Stimulated activated CD4-positive, alpha-beta T cell treated with anti-CD3 and anti-CD28 coated beads, Interleukin-12 subunit alpha, Interleukin-12 subunit beta, amount 100 ng/mL, for 4 hours (primary cell): ENCODE measurements around the gene ZNF526.
A peak's percentile ranks its signal among the peaks of the same experiment; 100 is the strongest.

Experiments used
- DNase-seq: peaks from one replicate; pipeline ENCODE4 v3.0.0-alpha.2; 2020

Gene ZNF526

DNA sequence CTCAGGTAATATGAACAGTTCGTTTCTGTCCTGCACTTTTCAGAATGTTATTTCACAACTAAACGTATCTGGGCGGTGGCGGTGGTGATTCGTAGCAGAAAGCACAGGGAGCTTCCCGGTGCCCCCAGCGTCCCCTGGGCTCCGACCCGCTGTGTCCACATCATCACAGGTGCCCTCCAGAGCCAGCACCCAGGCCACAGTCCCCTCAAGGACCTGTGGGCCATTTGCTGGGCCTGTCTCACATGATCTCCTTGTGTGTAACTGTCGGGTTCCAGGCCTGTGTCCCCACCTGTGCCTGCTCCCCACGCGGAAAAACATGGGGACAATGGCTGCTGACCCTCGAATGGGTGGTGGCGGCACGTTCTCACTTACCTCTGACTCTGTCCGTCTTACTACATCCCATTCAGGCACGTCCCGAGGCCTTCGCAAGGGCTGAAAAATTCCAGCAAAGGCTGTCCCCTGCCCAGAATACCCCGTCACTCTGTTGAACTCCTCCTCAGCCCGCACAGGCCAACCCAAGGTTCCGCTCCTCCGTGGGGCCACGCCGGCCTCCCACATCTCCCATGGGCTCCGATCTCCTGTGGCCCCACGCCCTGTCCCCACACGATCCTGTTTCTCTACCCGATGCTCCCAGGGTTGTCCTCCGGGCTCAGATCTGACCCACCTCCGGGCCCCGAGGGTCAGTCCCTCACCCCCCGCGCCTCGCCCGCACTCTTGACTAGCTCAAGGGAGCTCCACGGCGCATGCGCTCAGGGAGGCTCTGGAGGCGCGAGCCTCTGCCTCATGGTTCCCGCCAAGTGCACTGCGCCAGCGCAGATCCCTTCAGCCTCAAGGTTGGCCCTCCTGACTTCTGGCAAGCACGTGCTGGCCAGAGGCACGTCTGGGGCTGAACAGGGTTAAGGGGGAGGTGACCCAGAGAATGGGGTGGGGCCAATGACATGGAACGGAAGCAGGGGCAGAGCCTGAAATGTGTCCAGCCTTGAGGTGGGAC lies 23.8 kb upstream of the ZNF526 start:
- DNase-seq: no peak

- no peak for DNase-seq
Measured at GRCh38 chr19:42197375-42197817, 22.7 kb upstream of the ZNF526 start.

DNA sequence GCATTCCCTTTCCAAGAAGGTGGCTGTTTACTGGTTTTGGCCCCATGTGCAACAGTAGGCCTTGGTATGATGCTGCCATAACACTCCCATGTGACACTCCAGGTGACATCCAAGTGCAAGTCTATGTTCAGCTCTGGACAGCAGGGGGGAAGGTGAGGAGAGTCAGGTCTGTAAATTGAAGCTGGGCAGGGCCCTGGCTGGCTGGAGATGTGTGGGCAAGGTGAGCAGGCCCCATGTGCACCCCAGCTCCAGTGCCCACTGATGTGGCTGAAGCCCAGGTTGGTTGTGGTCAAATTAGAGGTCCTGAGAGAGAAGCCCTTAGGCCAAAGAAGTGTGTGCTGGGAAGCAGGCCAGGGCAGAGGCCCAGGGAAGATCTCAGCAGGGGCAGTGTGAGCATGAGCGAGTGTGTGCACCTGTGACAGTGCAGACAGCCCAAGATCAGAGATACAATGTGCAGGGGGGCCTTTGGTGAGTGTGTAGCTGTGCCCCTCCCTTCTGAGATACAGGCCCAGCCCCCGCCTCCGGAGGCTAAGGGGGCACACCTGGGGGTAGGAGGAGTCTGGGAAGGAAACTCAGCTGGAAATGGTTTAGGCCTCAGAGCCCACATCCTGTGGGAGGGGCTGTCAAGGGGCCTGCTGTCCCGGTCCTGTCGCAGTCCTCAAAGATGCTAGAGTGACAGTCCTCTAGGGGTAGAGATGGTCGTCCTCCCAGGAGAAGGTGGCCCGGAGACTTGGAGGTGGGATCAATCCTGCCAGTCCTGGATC lies 21.3 kb upstream of the ZNF526 start:
- no peak for DNase-seq

GRCh38 chr19:42199440-42200115 lies 20.5 kb upstream of the ZNF526 start:
- DNase-seq: no peak

- no peak for DNase-seq
Measured at GRCh38 chr19:42200116-42200715, 19.9 kb upstream of the ZNF526 start.

DNA sequence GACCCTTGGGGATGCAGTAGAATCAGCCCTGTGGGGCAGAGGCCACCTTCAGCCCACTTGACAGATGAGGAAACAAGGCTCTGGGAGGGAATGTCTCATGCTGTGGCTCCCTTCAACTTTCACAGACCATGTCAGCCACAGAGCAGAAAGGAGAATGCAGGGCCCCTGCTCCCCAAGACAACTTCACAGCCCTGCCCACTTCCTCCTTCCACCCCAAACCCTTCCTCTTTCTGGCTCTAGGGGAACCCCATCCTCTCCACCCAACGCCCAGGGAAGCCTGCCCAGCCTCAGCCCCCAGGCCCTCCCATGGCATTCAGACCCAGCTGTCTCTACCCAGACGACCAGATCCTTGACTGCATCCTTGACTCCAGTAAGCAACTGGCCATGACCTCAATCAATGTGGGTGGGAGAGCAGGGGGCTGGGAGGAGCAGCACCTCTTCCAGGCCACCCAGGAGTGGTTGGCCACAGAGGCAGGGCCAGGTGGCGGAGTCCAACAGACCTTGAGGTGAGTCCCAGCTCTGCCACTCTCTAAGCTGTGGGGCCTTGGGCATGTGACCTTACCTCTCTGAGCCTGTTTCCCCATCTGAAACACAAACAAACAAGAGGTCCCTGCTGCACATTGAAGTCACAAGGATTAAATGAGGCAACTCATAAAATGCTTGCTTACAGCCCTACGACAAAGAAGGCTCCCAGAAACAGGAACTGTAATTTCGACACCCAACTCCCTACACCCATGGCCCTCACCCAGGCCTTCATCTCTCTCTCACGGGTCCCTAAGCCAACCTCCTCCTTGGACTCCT lies 18.4 kb upstream of the ZNF526 start:
- DNase-seq: no peak

DNA sequence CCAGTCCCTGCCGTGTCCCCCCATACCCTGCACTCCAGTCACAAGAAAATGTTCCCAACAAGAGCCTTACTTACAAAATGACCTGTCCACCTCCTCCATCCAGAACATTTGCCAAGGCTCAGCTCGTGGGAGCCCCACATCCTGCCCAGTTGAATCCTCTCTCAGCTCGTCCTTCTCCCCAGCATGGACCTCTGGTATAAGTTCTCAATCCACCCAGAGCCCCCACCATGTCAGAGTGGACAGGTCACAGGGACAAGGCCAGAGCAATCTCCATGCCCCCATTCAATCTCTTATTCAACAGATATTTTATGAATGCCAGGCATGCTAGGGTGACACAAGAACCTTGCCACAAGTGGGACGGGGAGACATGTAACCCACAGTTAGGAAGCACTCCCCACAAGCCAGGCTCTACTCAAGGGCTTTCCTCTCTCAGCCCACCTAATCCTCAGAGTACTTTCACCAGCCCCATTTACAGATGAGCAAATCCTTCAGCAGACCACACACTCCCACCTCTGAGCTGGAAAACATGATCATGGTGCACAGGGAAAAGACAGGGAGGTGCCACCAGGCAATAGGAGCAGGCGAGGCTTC lies 17.7 kb upstream of the ZNF526 start:
- no peak for DNase-seq

- DNase-seq: no peak
Measured at GRCh38 chr19:42203700-42204099, 16.4 kb upstream of the ZNF526 start.

DNA sequence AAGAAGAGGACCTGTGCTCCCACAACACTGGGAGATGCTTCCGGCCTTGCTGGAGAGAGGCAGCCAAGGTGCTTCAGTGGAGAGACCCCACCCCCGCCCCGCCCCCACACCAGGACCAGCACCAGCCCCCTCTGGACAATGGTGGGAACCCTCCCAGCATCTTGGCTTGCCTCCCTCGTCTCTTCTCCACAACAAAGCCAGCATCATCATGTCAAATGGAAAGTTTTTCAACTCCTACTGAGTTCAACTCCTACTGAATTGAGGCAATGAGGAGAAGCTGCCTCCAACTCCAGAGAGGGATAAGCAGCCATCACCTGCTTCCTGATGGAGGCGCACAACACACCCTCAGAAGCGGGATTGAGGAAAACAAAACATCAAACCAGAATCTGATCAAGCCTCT lies 15.4 kb upstream of the ZNF526 start:
- no peak for DNase-seq

DNA sequence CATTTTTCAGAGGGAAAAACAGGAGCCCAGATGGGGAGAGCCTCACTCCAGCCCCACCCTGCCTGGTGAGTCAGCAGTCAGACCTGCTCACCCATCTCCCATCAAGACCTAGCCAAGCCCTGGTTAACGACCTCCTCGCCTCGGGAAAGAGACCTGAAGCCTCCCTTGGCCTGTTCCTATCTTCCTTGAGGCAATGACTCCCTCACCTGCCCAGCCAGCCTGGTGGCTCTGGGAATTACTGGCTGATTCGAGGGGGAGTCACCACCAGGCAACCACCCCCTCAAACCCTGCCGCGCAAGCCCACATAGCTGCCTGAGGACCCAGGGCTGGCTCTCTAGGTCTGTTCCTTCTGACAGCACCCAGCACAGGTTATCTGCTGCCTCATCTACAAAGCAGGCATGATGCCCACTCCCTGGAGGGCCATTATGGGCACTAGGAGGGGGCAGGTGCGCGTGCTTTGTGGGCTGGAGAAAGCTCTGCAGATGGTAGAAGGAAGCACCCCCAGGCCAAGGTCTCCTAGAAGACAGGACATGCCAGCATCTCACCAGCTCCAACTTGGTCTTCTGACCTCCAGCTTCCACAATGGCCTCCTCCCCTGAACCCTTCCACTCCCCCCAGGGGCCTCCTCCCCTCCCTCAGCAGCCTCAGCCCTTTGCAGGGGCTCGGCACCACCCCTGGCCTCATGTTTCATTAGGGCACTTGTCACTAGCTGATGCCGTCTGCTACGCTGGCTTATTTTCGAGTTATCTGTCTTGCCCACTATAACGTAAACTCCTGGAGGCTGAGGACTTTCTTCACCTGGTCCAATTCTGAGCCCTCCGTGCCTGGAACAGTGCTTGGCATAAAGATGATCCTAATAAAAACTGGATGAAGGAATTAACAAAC lies 13.0 kb upstream of the ZNF526 start:
- DNase-seq: no peak

DNA sequence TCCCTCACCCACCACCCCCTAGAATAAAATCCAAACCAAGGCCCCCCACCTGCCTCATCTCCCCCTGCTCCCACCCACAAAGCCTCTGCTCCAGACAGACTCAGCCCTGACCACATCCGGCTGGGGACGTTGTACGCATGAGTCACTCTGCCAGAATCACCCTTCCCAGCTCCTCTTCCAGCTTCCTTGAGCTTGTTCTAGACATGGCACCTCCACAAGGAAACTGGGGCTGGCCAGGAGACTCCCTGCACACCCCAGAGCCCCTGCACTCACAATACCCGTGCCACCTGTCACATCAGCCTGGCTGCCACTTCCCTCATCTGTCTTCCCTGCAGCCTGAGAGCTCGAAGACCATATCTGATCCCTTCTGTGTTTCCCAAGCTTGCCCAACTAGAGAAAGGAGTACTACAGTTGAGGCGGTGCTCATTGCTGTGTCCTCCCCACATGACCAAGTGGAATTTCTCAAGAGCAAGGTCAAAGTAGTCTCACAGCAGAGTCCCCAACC lies 12.3 kb upstream of the ZNF526 start:
- DNase-seq: no peak

DNA sequence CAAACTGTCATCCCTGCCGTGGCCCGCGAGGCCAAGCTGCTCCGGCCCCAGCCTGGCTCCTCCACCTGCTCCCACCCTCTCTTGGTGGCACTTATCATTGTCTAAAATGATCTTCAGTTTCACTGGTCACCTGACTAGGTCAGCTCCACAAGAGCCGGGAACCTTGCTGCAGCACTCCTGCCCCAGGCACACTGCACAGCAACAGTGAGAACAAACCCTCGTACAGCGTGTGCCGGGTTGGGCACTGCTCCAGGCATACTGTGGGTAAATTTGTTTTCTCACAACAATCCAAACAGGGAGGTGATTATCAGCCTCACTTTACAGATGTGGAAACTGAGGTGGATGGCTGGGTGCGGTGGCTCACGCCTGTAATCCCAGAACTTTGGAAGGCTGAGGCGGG lies 11.5 kb upstream of the ZNF526 start:
- no peak for DNase-seq

GRCh38 chr19:42212886-42213285 lies 7.2 kb upstream of the ZNF526 start:
- DNase-seq: no peak

GRCh38 chr19:42214810-42215485 lies 5.2 kb upstream of the ZNF526 start:
- no peak for DNase-seq

- DNase-seq: peak; percentile 32
Measured at GRCh38 chr19:42216653-42217519, 3.2 kb upstream of the ZNF526 start.

GRCh38 chr19:42217520-42218437 lies 2.3 kb upstream of the ZNF526 start, which contains the start of gene DEDD2:
DEDD2 (minus strand) TSS chr19:42217677; CDS start chr19:42217007, 670 bp downstream.
- peak; percentile 99 for DNase-seq

GRCh38 chr19:42220751-42221097 lies 612 bp downstream of the ZNF526 start:
- no peak for DNase-seq
